HepG2 (cell line): ENCODE results near the gene SHISA5. TPM values are rescaled to one million over a fixed set of nuclear protein-coding genes. Genes with fewer than 3 reads are reported as not detected.

Experiments
- ATAC-seq: fragments of 200-7000 bp; cut with Tn5 transposase; 3 replicates; pipeline ENCODE4 v1.9.1; 2020; ENCODE audit warnings: mild to moderate bottlenecking, moderate library complexity
- BruUV-seq: library from RNA; stranded (reverse); fragments of 400-500 nt; replicated peaks from 2 replicates; lab custom pipeline; 2021; lab: Mats Ljungman, UMichigan
- CTCF ChIA-PET: fragments of 300-600 bp; formaldehyde crosslinking; extraction: SDS; loops from one replicate; lab custom pipeline; 2021; ENCODE audit warnings: low total read pairs, inconsistent platforms, low intra/inter-chr PET ratio; lab: Yijun Ruan, JAX
- POLR2A ChIA-PET: fragments of 350-600 bp; sonication (Branson Sonifier 250); formaldehyde crosslinking; loops from one replicate; lab custom pipeline; 2020; ENCODE audit warnings: antibody characterized with exemption, inconsistent platforms; lab: Yijun Ruan, JAX
- DNase-seq: peaks from one replicate; pipeline ENCODE4 v3.0.0-alpha.2; 2015; ENCODE audit warnings: low spot score
- FAIRE-seq: peaks from 3 replicates; lab custom pipeline; 2011; peaks lifted over from hg19 to GRCh38; lab: Jason Lieb, UNC
- H2AFZ ChIP-seq: one replicate; pipeline ENCODE4 v1.6.1; 2011; ENCODE audit warnings: low read length, inconsistent platforms
- H3K27ac ChIP-seq: fragments of 300-600 bp; 3 replicates; pipeline ENCODE4 v1.8.0; 2011; ENCODE audit warnings: mixed run types, mild to moderate bottlenecking, mixed read lengths, low read length, inconsistent platforms; ENCODE audit not compliant: insufficient read depth; ENCODE audit errors: extremely low read length
- H3K27me3 ChIP-seq, 2 experiments: fragments of 200-600 bp in 1 of 2; 2 replicates in 1 of 2; 3 replicates in 1 of 2; pipeline versions ENCODE4 v1.6.0 to v1.8.0; 2011; ENCODE audit warnings: low read length in 2 of 2, mild to moderate bottlenecking in 2 of 2, moderate library complexity in 2 of 2, inconsistent platforms in 1 of 2; ENCODE audit not compliant: insufficient read depth in 2 of 2, control insufficient read depth in 1 of 2
- H3K36me3 ChIP-seq, 2 experiments: fragments of 200-600 bp in 1 of 2; replicated peaks in 1 of 2; 2 replicates in 1 of 2; 3 replicates in 1 of 2; pipeline versions ENCODE4 v1.5.1 to v1.8.0; 2011; ENCODE audit warnings: low read length in 2 of 2, inconsistent platforms in 1 of 2; ENCODE audit not compliant: insufficient read depth in 2 of 2, control insufficient read depth in 1 of 2
- H3K4me1 ChIP-seq: 2 replicates; pipeline ENCODE4 v1.5.1; 2012; ENCODE audit warnings: low read length, inconsistent platforms; ENCODE audit not compliant: insufficient read depth
- H3K4me2 ChIP-seq: 2 replicates; pipeline ENCODE4 v1.6.0; 2011; ENCODE audit warnings: low read depth, low read length, inconsistent platforms
- H3K4me3 ChIP-seq, 3 experiments: fragments of 200-600 bp in 1 of 3; sonication (generic), shearing (Covaris generic) in 1 of 3; replicated peaks in 1 of 3; 2 replicates each; pipeline ENCODE4 v1.5.1; 2011 to 2016; ENCODE audit warnings: low read length in 3 of 3, inconsistent platforms in 2 of 3, low read depth in 2 of 3, mild to moderate bottlenecking in 2 of 3, control low read depth in 1 of 3, mixed read lengths in 1 of 3; ENCODE audit not compliant: insufficient read depth in 1 of 3
- H3K79me2 ChIP-seq: one replicate; pipeline ENCODE4 v1.6.1; 2011; ENCODE audit warnings: low read length, inconsistent platforms; ENCODE audit not compliant: insufficient read depth
- H3K9ac ChIP-seq: 2 replicates; pipeline ENCODE4 v1.6.0; 2011; ENCODE audit warnings: mild to moderate bottlenecking, low read depth, low read length, inconsistent platforms; ENCODE audit not compliant: insufficient read depth
- H3K9me3 ChIP-seq: 2 replicates; pipeline ENCODE4 v1.5.1; 2012; ENCODE audit warnings: mild to moderate bottlenecking, low read length
- H4K20me1 ChIP-seq: 2 replicates; pipeline ENCODE4 v1.6.0; 2011; ENCODE audit warnings: inconsistent platforms, mild to moderate bottlenecking, low read length, moderate library complexity; ENCODE audit not compliant: insufficient read depth
- CEBPG ChIP-seq: IDR thresholded peaks from 2 replicates; pipeline ENCODE4 v1.6.1; 2016
- ETV5 ChIP-seq: IDR thresholded peaks from 2 replicates; pipeline ENCODE4 v1.6.1; 2018; ENCODE audit warnings: missing biosample characterization, missing genetic modification reagents, inconsistent platforms, borderline replicate concordance
- GLMP ChIP-seq: sonication (generic); formaldehyde crosslinking; IDR thresholded peaks from 2 replicates; pipeline ENCODE4 v1.9.0; 2021; ENCODE audit warnings: missing genetic modification reagents, mild to moderate bottlenecking, borderline replicate concordance
- LCORL ChIP-seq, 2 experiments: fragments of 450-650 bp in 1 of 2; sonication (generic) in 1 of 2; formaldehyde crosslinking in 1 of 2; IDR thresholded peaks; 2 replicates each; pipeline versions ENCODE4 v1.5.0 to v1.6.1; 2017 to 2020; ENCODE audit warnings: antibody characterized with exemption in 1 of 2, missing genetic modification reagents in 1 of 2
- PHF21A ChIP-seq: sonication (generic); formaldehyde crosslinking; IDR thresholded peaks from 2 replicates; pipeline ENCODE4 v1.5.0; 2020; ENCODE audit warnings: mild to moderate bottlenecking, missing genetic modification reagents
- SMC3 ChIP-seq: IDR thresholded peaks from 2 replicates; pipeline ENCODE4 v1.6.1; 2011; ENCODE audit warnings: low read length, improper control_type of control experiment
- ZBTB33 ChIP-seq: sonication (generic); formaldehyde crosslinking; IDR thresholded peaks from 2 replicates; pipeline ENCODE4 v1.4.0; 2020; ENCODE audit warnings: missing genetic modification reagents
- ZNF546 ChIP-seq: sonication (generic); formaldehyde crosslinking; conservative IDR thresholded peaks from 2 replicates; pipeline ENCODE4 v1.8.1; 2023; ENCODE audit warnings: mild to moderate bottlenecking, missing genetic modification reagents
- WGBS: methylation state at CpG from one replicate; pipeline ENCODE4 v1.1.6; 2017; ENCODE audit warnings: low lambda C conversion rate; 5-methylcytosine and 5-hydroxymethylcytosine counted together
- in situ Hi-C: cut with HindIII; loops from 2 replicates; pipeline ENCODE4 v1.10.0; 2017; ENCODE audit warnings: low pct_unique_long_range_greater_than_20kb; ENCODE audit not compliant: extremely low pct_ligation_motif_present
- intact Hi-C: fragments of 100-400 bp; cut with micrococcal nuclease; formaldehyde crosslinking; loops from one replicate; pipeline ENCODE4 v1.10.0; 2022; ENCODE audit not compliant: unreplicated experiment
- polyA plus RNA-seq, 8 experiments: library from polyadenylated mRNA; depleted of rRNA in 3 of 8; stranded (reverse) in 7 of 8; unstranded in 1 of 8; fragments of >200 nt; fragmentation: Illumina TruSeq in 4 of 8; extraction: Trizol in 4 of 8; gene quantifications; 2 replicates each; pipeline versions ENCODE4 v1.2.1 to v1.2.3, GENCODE V29; 2011 to 2016; ENCODE audit warnings: low read depth in 4 of 8, missing spikeins in 1 of 8, mixed read lengths in 1 of 8; ENCODE audit not compliant: insufficient read depth in 1 of 8
- total RNA-seq, 5 experiments: library from RNA; depleted of rRNA; stranded (reverse); fragments of >200 nt; fragmentation: Illumina TruSeq; extraction: Trizol; gene quantifications; 2 replicates each; pipeline ENCODE4 v1.2.3, GENCODE V29; 2016; ENCODE audit warnings: low read depth in 1 of 5
- TF ChIP-seq, protein P1 (sequence below): sonication (generic); formaldehyde crosslinking; conservative IDR thresholded peaks from 2 replicates; pipeline ENCODE4 v1.4.0; 2020; ENCODE audit warnings: mild to moderate bottlenecking, missing genetic modification reagents, moderate library complexity

Gene SHISA5
- total and polyA plus RNA-seq, 2 of the 13 experiments (the other 11 are each of a cell fraction or from before 2014, with no cell fraction given) = 75.8 to 91.4 TPM

DNA sequence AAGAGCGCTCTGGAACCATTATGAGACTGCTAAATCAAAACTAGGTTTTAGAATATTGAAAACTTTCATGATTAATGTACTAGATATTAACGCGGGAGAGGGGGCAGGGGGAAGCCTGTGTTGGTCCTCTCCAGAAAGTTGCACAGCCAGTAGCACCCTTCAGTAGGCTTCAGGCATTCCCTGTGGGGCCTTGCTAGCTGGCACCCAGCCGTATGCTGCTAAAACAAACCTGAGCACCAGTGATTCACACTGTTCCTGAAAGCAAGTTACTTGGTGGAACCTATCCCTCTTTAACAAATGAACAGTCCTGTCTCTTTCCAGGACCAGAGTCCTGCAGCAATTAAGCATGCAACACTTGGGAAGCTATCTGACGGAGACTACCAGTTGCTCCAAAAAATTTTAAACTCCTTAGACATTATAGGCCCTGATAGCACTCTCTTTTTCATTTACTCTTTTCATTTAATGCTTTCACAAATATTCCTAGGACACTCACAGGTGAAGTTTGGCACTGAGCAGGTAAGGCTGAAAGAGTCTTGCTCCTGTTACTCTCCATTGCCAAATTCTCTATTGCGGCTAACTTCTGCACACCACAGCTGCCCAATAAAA lies 58.6 kb downstream of the SHISA5 start:
- peak overlapping the region; percentile 93 for H3K4me2 ChIP-seq
- H3K27me3 ChIP-seq = no peaks in the 10 kb centered on the region; a peak in 1 of 5 replicates
- no peak overlapping the region for H3K27ac ChIP-seq
- TF ChIP-seq ETV5 (no peak), GLMP (CRISPR knock-in tag) (0 out of 2 replicates have a peak, but pooled peaks have one; percentile 28)
- H3K4me1 ChIP-seq = peaks cover 52% of the 10 kb centered on the region
- H2AFZ ChIP-seq = no peak overlapping the region
- no peaks in the 10 kb centered on the region for H3K9me3 ChIP-seq
- POLR2A ChIA-PET = interaction anchor here (0.9 to 4.5 kb wide), 5 partner anchors 14 to 112 kb away, joined by 3 to 50 read pairs (median 6); partner anchors contain the start of genes PFKFB4 and PLXNB1
- FAIRE-seq = no peak
- no peak for ATAC-seq
- H4K20me1 ChIP-seq = peaks cover 7% of the 10 kb centered on the region
- peak overlapping the region in 2 of 3 experiments; percentile 74 to 86; a peak in 4 of 6 replicates for H3K4me3 ChIP-seq
- WGBS = 79% methylated on average over 5 of the region's 6 CpGs
- intact Hi-C loops = no loop called here
- H3K36me3 ChIP-seq = peaks cover 2 to 9% of the 10 kb centered on the region in 2 experiments; a peak in 2 of 5 replicates
- no peak for DNase-seq
- H3K9ac ChIP-seq = 0 out of 2 replicates have a peak overlapping the region, but pooled peaks have one; percentile 80
- CTCF ChIA-PET = no interaction called here
- no TSS peak for BruUV-seq
- H3K79me2 ChIP-seq = peaks cover 31% of the 10 kb centered on the region
- in situ Hi-C loops = no loop called here

DNA sequence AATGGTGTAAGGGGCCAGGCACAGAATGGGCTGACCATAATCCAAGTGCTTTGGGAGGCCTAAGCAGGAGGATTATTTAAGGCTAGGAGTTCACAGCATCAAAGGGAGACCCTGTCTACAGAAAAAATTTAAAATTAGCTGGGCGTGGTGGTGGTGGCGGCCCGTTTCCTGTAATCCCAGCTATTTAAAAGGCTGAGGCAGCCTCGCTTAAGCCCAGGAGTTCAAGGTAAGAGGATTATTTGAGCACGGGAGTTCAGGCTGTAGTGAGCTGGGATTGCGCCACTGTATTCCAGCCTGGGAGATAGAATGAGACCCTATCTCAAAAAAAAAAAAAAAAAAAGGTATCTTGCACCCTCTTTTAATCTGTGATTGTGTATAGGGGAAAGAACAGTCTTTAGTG lies 62.0 kb downstream of the SHISA5 start:
- H3K9ac ChIP-seq = peak overlapping the region; percentile 58; the same call in 1 of the 2 replicates
- H3K27ac ChIP-seq = peak overlapping the region; percentile 73
- intact Hi-C loops = no loop called here
- no peak overlapping the region for H2AFZ ChIP-seq
- H3K4me2 ChIP-seq = peak overlapping the region; percentile 79
- no peaks in the 10 kb centered on the region for H3K9me3 ChIP-seq
- H3K79me2 ChIP-seq = peaks cover 28% of the 10 kb centered on the region
- 22% methylated on average over 6 of the region's 6 CpGs for WGBS
- CTCF ChIA-PET = no interaction called here
- no TSS peak for BruUV-seq
- peaks cover 2 to 9% of the 10 kb centered on the region in 2 experiments; a peak in 2 of 5 replicates for H3K36me3 ChIP-seq
- ATAC-seq (no peak), DNase-seq (peak; percentile 53), FAIRE-seq (no peak)
- POLR2A ChIA-PET = interaction anchor here (0.7 to 5.8 kb wide), 4 partner anchors 9 to 112 kb away, joined by 3 to 120 read pairs (median 8); partner anchors contain the start of gene PLXNB1
- peaks cover 44% of the 10 kb centered on the region for H3K4me1 ChIP-seq
- in situ Hi-C loops = no loop called here
- H3K4me3 ChIP-seq = peak overlapping the region; percentile 90 to 95 (median 93); a peak in 4 of 6 replicates
- H4K20me1 ChIP-seq = peaks cover 7% of the 10 kb centered on the region
- no peaks in the 10 kb centered on the region; a peak in 1 of 5 replicates for H3K27me3 ChIP-seq
- TF ChIP-seq CEBPG (CRISPR knock-in tag) = 0 out of 2 replicates have a peak, but pooled peaks have one; percentile 45
- peak; percentile 20; the same call in 1 of the 2 replicates for TF ChIP-seq PHF21A (CRISPR knock-in tag)
- TF ChIP-seq SMC3 = 0 out of 2 replicates have a peak, but pooled peaks have one; percentile 11
- TF ChIP-seq, protein P1, sequence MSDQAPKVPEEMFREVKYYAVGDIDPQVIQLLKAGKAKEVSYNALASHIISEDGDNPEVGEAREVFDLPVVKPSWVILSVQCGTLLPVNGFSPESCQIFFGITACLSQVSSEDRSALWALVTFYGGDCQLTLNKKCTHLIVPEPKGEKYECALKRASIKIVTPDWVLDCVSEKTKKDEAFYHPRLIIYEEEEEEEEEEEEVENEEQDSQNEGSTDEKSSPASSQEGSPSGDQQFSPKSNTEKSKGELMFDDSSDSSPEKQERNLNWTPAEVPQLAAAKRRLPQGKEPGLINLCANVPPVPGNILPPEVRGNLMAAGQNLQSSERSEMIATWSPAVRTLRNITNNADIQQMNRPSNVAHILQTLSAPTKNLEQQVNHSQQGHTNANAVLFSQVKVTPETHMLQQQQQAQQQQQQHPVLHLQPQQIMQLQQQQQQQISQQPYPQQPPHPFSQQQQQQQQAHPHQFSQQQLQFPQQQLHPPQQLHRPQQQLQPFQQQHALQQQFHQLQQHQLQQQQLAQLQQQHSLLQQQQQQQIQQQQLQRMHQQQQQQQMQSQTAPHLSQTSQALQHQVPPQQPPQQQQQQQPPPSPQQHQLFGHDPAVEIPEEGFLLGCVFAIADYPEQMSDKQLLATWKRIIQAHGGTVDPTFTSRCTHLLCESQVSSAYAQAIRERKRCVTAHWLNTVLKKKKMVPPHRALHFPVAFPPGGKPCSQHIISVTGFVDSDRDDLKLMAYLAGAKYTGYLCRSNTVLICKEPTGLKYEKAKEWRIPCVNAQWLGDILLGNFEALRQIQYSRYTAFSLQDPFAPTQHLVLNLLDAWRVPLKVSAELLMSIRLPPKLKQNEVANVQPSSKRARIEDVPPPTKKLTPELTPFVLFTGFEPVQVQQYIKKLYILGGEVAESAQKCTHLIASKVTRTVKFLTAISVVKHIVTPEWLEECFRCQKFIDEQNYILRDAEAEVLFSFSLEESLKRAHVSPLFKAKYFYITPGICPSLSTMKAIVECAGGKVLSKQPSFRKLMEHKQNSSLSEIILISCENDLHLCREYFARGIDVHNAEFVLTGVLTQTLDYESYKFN (CRISPR knock-in tag) = peak; percentile 43
- 0 out of 2 replicates have a peak, but pooled peaks have one; percentile 56 for TF ChIP-seq ZBTB33 (CRISPR knock-in tag)
- TF ChIP-seq ZNF546 (CRISPR knock-in tag) = no peak
- TF ChIP-seq LCORL (IDR thresholded peaks at IDR 0.05) = no peak
- 0 out of 2 replicates have a peak, but pooled peaks have one; percentile 26 for TF ChIP-seq LCORL (CRISPR knock-in tag; IDR thresholded peaks at IDR 0.05)
